ENCODE measurements around the gene CHD3. TPM values are rescaled to one million over a fixed set of nuclear protein-coding genes. Genes with fewer than 3 reads are reported as not detected.
A peak's percentile ranks its signal among the peaks of the same experiment; 100 is the strongest.

CHD3 gene
- total and polyA plus RNA-seq, 2 experiments from 2014 or later = 2.9 to 9.7 TPM

GRCh38 chr17:7859028-7859427, 29.6 kb upstream of the CHD3 start:
- peaks cover 14% of the 10 kb centered on the region; the same call in 1 of the 2 replicates for H3F3A ChIP-seq (replicated peaks; ENCODE audit: low read depth)
- H3K27me3 ChIP-seq (ENCODE audit: insufficient read depth) = peaks cover 29% of the 10 kb centered on the region
- no peaks in the 10 kb centered on the region; the same call in 2 of the 3 replicates for H3K36me3 Mint-ChIP-seq (ENCODE audit: low read depth)
- no peak overlapping the region for H2AFZ ChIP-seq
- H3K4me1 ChIP-seq (ENCODE audit: insufficient read depth) = peaks cover 36% of the 10 kb centered on the region
- H3K27ac ChIP-seq (ENCODE audit: low read depth) = no peak overlapping the region
- no peaks in the 10 kb centered on the region; the same call in 2 of the 3 replicates for H3K9me3 Mint-ChIP-seq
- no peaks in the 10 kb centered on the region for H3K9me2 ChIP-seq (ENCODE audit: insufficient read depth)
- TF ChIP-seq JUNB (IDR thresholded peaks at IDR 0.05; ENCODE audit: unreplicated experiment) (no peak), NANOG (IDR thresholded peaks at IDR 0.05; ENCODE audit: borderline replicate concordance) (no peak), CTCF (conservative IDR thresholded peaks at IDR 0.05; ENCODE audit: low read depth in 2 of 2) (no peak), ZNF462 (CRISPR knock-in tag; IDR thresholded peaks at IDR 0.05) (no peak), ETS1 (IDR thresholded peaks at IDR 0.05) (no peak), EZH2phosphoT487 (IDR thresholded peaks at IDR 0.05; ENCODE audit: unreplicated experiment) (no peak), POLR2AphosphoS5 (IDR thresholded peaks at IDR 0.05; ENCODE audit: low read depth) (no peak), REST (IDR thresholded peaks at IDR 0.05; ENCODE audit: unreplicated experiment) (no peak), EZH2 (IDR thresholded peaks at IDR 0.05; ENCODE audit: low read depth, unreplicated experiment) (no peak), STAT1 (IDR thresholded peaks at IDR 0.05; ENCODE audit: unreplicated experiment) (no peak), ZNF331 (CRISPR knock-in tag; IDR thresholded peaks at IDR 0.05; ENCODE audit: low read depth) (no peak)
- H3K4me3 Mint-ChIP-seq = no peak overlapping the region
- H3K79me2 ChIP-seq (replicated peaks; ENCODE audit: insufficient read depth) = peaks cover 7% of the 10 kb centered on the region
- peaks cover 10% of the 10 kb centered on the region for H4K20me1 ChIP-seq (replicated peaks; ENCODE audit: insufficient read depth)
- H3K27me3 Mint-ChIP-seq (ENCODE audit: insufficient read depth, low read depth, poor library complexity) = peaks cover 1% of the 10 kb centered on the region
- peak overlapping the region; percentile 99 for H3K4me2 ChIP-seq
- H3K27ac Mint-ChIP-seq = no peak overlapping the region
- no peaks in the 10 kb centered on the region; the same call in 1 of the 2 replicates for H3K36me3 ChIP-seq (ENCODE audit: insufficient read depth)
- no peak for DNase-seq (ENCODE audit: low spot score)
- no peak for ATAC-seq
- H3K4me1 Mint-ChIP-seq = peaks cover 16% of the 10 kb centered on the region
- H3K4me3 ChIP-seq = peak overlapping the region; percentile 55

All from GM23338 (cell line).